MG63 (cell line): Measurements from ENCODE around the gene VAMP5. TPM values are rescaled to one million over a fixed set of nuclear protein-coding genes. Genes with fewer than 3 reads are reported as not detected.
A peak's percentile ranks its signal among the peaks of the same experiment; 100 is the strongest.
"Not testable (repeated sequence)": the region's sequence is repeated elsewhere in the genome, so short reads cannot be mapped to it uniquely, and the experiment has no call there.

Experiments used
- DNase-seq: peaks from one replicate; pipeline ENCODE4 v3.0.0-alpha.2; 2020
- H3K27me3 ChIP-seq: fragments of 250-450 bp; sonication (Bioruptor Pico); 2 replicates; pipeline ENCODE4 v1.5.1; 2020; ENCODE audit warnings: mild to moderate bottlenecking, moderate library complexity
- H3K36me3 ChIP-seq: fragments of 250-450 bp; sonication (Bioruptor Pico); 2 replicates; pipeline ENCODE4 v1.5.1; 2020; ENCODE audit warnings: mild to moderate bottlenecking, moderate library complexity
- H3K4me3 ChIP-seq: fragments of 250-450 bp; sonication (Bioruptor Pico); 2 replicates; pipeline ENCODE4 v1.5.1; 2020; ENCODE audit warnings: mild to moderate bottlenecking, moderate library complexity
- H3K9me3 ChIP-seq: fragments of 250-450 bp; sonication (Bioruptor Pico); 2 replicates; pipeline ENCODE4 v1.5.1; 2020; ENCODE audit warnings: mild to moderate bottlenecking, moderate library complexity
- total RNA-seq: library from RNA; depleted of rRNA; stranded (reverse); fragments of >200 nt; shearing (Covaris generic); gene quantifications from 2 replicates; pipeline ENCODE4 v1.2.3, GENCODE V29; 2014; ENCODE audit warnings: low replicate concordance

VAMP5 gene
- total RNA-seq, 1 experiment from 2014 or later = 76.7 TPM

GRCh38 chr2:85604568-85605339, 20.5 kb downstream of the VAMP5 start:
- H3K36me3 ChIP-seq = peaks cover 10% of the 10 kb centered on the region
- no peak overlapping the region for H3K4me3 ChIP-seq
- H3K9me3 ChIP-seq = no peaks in the 10 kb centered on the region
- H3K27me3 ChIP-seq = no peaks in the 10 kb centered on the region
- DNase-seq = no peak

GRCh38 chr2:85605406-85606115, 21.3 kb downstream of the VAMP5 start:
- Histone ChIP-seq H3K36me3 (peaks cover 14% of the 10 kb centered on the region), H3K9me3 (no peaks in the 10 kb centered on the region), H3K27me3 (no peaks in the 10 kb centered on the region), H3K4me3 (no peak overlapping the region)
- peak; percentile 15 for DNase-seq

- Histone ChIP-seq H3K9me3 (no peaks in the 10 kb centered on the region), H3K27me3 (no peaks in the 10 kb centered on the region), H3K36me3 (peaks cover 16% of the 10 kb centered on the region), H3K4me3 (no peak overlapping the region)
- no peak for DNase-seq
These were observed 21.9 kb downstream of the VAMP5 start for GRCh38 chr2:85606116-85606455.

- DNase-seq = no peak
- Histone ChIP-seq H3K27me3 (no peaks in the 10 kb centered on the region), H3K9me3 (no peaks in the 10 kb centered on the region), H3K4me3 (no peak overlapping the region), H3K36me3 (peaks cover 16% of the 10 kb centered on the region)
These were observed 23.3 kb downstream of the VAMP5 start for GRCh38 chr2:85607268-85608215.

GRCh38 chr2:85611217-85611704, 27.0 kb downstream of the VAMP5 start:
- H3K27me3 ChIP-seq = no peaks in the 10 kb centered on the region
- DNase-seq = no peak
- H3K9me3 ChIP-seq = no peaks in the 10 kb centered on the region
- H3K36me3 ChIP-seq = peaks cover 16% of the 10 kb centered on the region
- peak overlapping the region; percentile 85 for H3K4me3 ChIP-seq

GRCh38 chr2:85611705-85612587, 27.7 kb downstream of the VAMP5 start, which contains the start of gene C2orf68:
C2orf68 (minus strand) TSS chr2:85612066; CDS start chr2:85611984, 82 bp downstream.
- H3K36me3 ChIP-seq = peaks cover 16% of the 10 kb centered on the region
- no peaks in the 10 kb centered on the region for H3K9me3 ChIP-seq
- peak; percentile 91 for DNase-seq
- peak within 1 kb of the TSS; percentile 85 for H3K4me3 ChIP-seq
- no peaks in the 10 kb centered on the region for H3K27me3 ChIP-seq

GRCh38 chr2:85613717-85614515, 29.7 kb downstream of the VAMP5 start:
- no peak for DNase-seq
- Histone ChIP-seq H3K27me3 (no peaks in the 10 kb centered on the region), H3K36me3 (peaks cover 26% of the 10 kb centered on the region), H3K4me3 (no peak overlapping the region), H3K9me3 (no peaks in the 10 kb centered on the region)

GRCh38 chr2:85614757-85615156, 30.5 kb downstream of the VAMP5 start:
- not testable (repeated sequence) for H3K9me3 ChIP-seq, H3K27me3 ChIP-seq, DNase-seq, H3K4me3 ChIP-seq
- peaks cover 31% of the 10 kb centered on the region for H3K36me3 ChIP-seq

- H3K9me3 ChIP-seq = no peaks in the 10 kb centered on the region
- peaks cover 29% of the 10 kb centered on the region for H3K36me3 ChIP-seq
- no peak for DNase-seq
- H3K4me3 ChIP-seq = peak overlapping the region; percentile 96
- no peaks in the 10 kb centered on the region for H3K27me3 ChIP-seq
These were observed 31.1 kb downstream of the VAMP5 start for GRCh38 chr2:85615413-85615728.

- Histone ChIP-seq H3K36me3 (peaks cover 46% of the 10 kb centered on the region), H3K4me3 (peak overlapping the region; percentile 96; the same call in 1 of the 2 replicates)
- DNase-seq, H3K27me3 ChIP-seq, H3K9me3 ChIP-seq: not testable (repeated sequence)
These were observed 33.5 kb downstream of the VAMP5 start for GRCh38 chr2:85617723-85618122.

- H3K36me3 ChIP-seq = peaks cover 63% of the 10 kb centered on the region
These were observed 35.4 kb downstream of the VAMP5 start for GRCh38 chr2:85619617-85620016.

GRCh38 chr2:85621338-85621737, 37.1 kb downstream of the VAMP5 start:
- Histone ChIP-seq H3K9me3 (no peaks in the 10 kb centered on the region), H3K36me3 (peaks cover 73% of the 10 kb centered on the region), H3K4me3 (no peak overlapping the region), H3K27me3 (no peaks in the 10 kb centered on the region)
- no peak for DNase-seq

More at GRCh38 chr2:85619617-85620016, 35.4 kb downstream of the VAMP5 start:
- Histone ChIP-seq H3K27me3 (no peaks in the 10 kb centered on the region), H3K4me3 (no peak overlapping the region), H3K9me3 (no peaks in the 10 kb centered on the region)
- no peak for DNase-seq

GRCh38 chr2:85623991-85624390, 39.8 kb downstream of the VAMP5 start:
- DNase-seq = no peak
- H3K27me3 ChIP-seq = no peaks in the 10 kb centered on the region
- H3K4me3 ChIP-seq = no peak overlapping the region
- peaks cover 78% of the 10 kb centered on the region for H3K36me3 ChIP-seq
- no peaks in the 10 kb centered on the region for H3K9me3 ChIP-seq

GRCh38 chr2:85628658-85629057, 44.4 kb downstream of the VAMP5 start:
- Histone ChIP-seq H3K27me3 (no peaks in the 10 kb centered on the region), H3K36me3 (peaks cover 80% of the 10 kb centered on the region), H3K4me3 (no peak overlapping the region), H3K9me3 (no peaks in the 10 kb centered on the region)
- DNase-seq = no peak

- DNase-seq = no peak
- Histone ChIP-seq H3K36me3 (peaks cover 82% of the 10 kb centered on the region), H3K4me3 (no peak overlapping the region)
These were observed 47.1 kb downstream of the VAMP5 start for GRCh38 chr2:85631316-85631715.

More at GRCh38 chr2:85631316-85631715, 47.1 kb downstream of the VAMP5 start:
- no peaks in the 10 kb centered on the region for H3K9me3 ChIP-seq
- no peaks in the 10 kb centered on the region for H3K27me3 ChIP-seq
